Vagina (tissue), 2 donors: ENCODE measurements around the gene LST1. TPM values are rescaled to one million over a fixed set of nuclear protein-coding genes. Genes with fewer than 3 reads are reported as not detected.

Source experiments
- DNase-seq, 2 donors: peaks; one replicate each; pipeline ENCODE4 v3.0.0-alpha.2; 2017; ENCODE audit errors: extremely low spot score in 2 of 2
- H3K27ac ChIP-seq: fragments of 200-600 bp; sonication (generic); one replicate; pipeline ENCODE4 v1.5.1; 2019
- H3K27me3 ChIP-seq: fragments of 200-600 bp; sonication (generic); one replicate; pipeline ENCODE4 v1.5.1; 2019
- H3K36me3 ChIP-seq, 2 donors: fragments of 200-600 bp; sonication (generic); one replicate each; pipeline ENCODE4 v1.5.1; 2017 to 2019
- H3K4me1 ChIP-seq: fragments of 200-600 bp; sonication (generic); one replicate; pipeline ENCODE4 v1.5.1; 2019
- H3K4me3 ChIP-seq, 2 donors: fragments of 200-600 bp; sonication (generic); 1 replicate in 1 of 2; 2 replicates in 1 of 2; pipeline ENCODE4 v1.5.1; 2016 to 2019
- H3K9me3 ChIP-seq: fragments of 200-600 bp; sonication (generic); one replicate; pipeline ENCODE4 v1.5.1; 2019
- CTCF ChIP-seq, 3 experiments: fragments of 450-650 bp in 2 of 3; fragments of 200-600 bp in 1 of 3; sonication (generic) in 1 of 3; IDR thresholded peaks; one replicate each; pipeline ENCODE4 v1.5.1; 2017 to 2019; ENCODE audit warnings: antibody characterized with exemption in 3 of 3, mild to moderate bottlenecking in 2 of 3, moderate library complexity in 2 of 3
- POLR2A ChIP-seq, 2 donors: fragments of 450-650 bp; IDR thresholded peaks; one replicate each; pipeline ENCODE4 v1.6.1; 2017; ENCODE audit warnings: antibody characterized with exemption in 2 of 2, mild to moderate bottlenecking in 2 of 2, moderate library complexity in 2 of 2
- POLR2AphosphoS5 ChIP-seq, 2 donors: sonication (generic); formaldehyde crosslinking; IDR thresholded peaks; one replicate each; pipeline ENCODE4 v1.9.0; 2017; ENCODE audit warnings: antibody characterized with exemption in 2 of 2, mild to moderate bottlenecking in 2 of 2, low read depth in 1 of 2; ENCODE audit not compliant: insufficient read depth in 1 of 2
- intact Hi-C: fragments of 100-400 bp; cut with DNase I; formaldehyde crosslinking; loops from one replicate; pipeline ENCODE4 v1.15.1; 2023
- total RNA-seq: library from RNA; depleted of rRNA; stranded (reverse); fragments of >200 nt; gene quantifications from one replicate; pipeline ENCODE4 v1.2.3, GENCODE V29; 2016

Gene LST1
- total RNA-seq, 1 donor from 2014 or later, result not detected

- Histone ChIP-seq H3K36me3 (peaks cover 0 to 33% of the 10 kb centered on the region in 2 donors), H3K27ac (peak overlapping the region; percentile 95), H3K4me1 (peaks cover 18% of the 10 kb centered on the region), H3K4me3 (peak overlapping the region; percentile 55 to 59), H3K27me3 (no peaks in the 10 kb centered on the region), H3K9me3 (no peaks in the 10 kb centered on the region)
- intact Hi-C loops, result no loop called here
- TF ChIP-seq POLR2AphosphoS5 (IDR thresholded peaks at IDR 0.05; ENCODE audit: insufficient read depth in 1 of 2, low read depth in 1 of 2), result no peak
- TF ChIP-seq CTCF (IDR thresholded peaks at IDR 0.05), result no peak
- no peak for TF ChIP-seq POLR2A (IDR thresholded peaks at IDR 0.05)
- DNase-seq, result no peak
Observed at GRCh38 chr6:31621320-31621939, 35.4 kb downstream of the LST1 start.

- Histone ChIP-seq H3K36me3 (peaks cover 0 to 38% of the 10 kb centered on the region in 2 donors), H3K27me3 (no peaks in the 10 kb centered on the region), H3K27ac (peak overlapping the region; percentile 95), H3K4me3 (peak overlapping the region; percentile 55 to 59), H3K9me3 (no peaks in the 10 kb centered on the region), H3K4me1 (peaks cover 18% of the 10 kb centered on the region)
- intact Hi-C loops, result no loop called here
- no peak for DNase-seq
- TF ChIP-seq POLR2A (IDR thresholded peaks at IDR 0.05) (no peak), CTCF (IDR thresholded peaks at IDR 0.05) (no peak), POLR2AphosphoS5 (IDR thresholded peaks at IDR 0.05; ENCODE audit: insufficient read depth in 1 of 2, low read depth in 1 of 2) (peak in 1 of 2 donors; percentile 43)
Observed at GRCh38 chr6:31621991-31622390, 35.9 kb downstream of the LST1 start.

- intact Hi-C loops, result no loop called here
- DNase-seq, result peak in 1 of 2 donors; percentile 90
Observed at GRCh38 chr6:31622684-31623091, 36.6 kb downstream of the LST1 start.

GRCh38 chr6:31624070-31624469 lies 38.0 kb downstream of the LST1 start:
- Histone ChIP-seq H3K4me3 (no peak overlapping the region), H3K27ac (no peak overlapping the region), H3K27me3 (no peaks in the 10 kb centered on the region), H3K4me1 (peaks cover 18% of the 10 kb centered on the region), H3K9me3 (no peaks in the 10 kb centered on the region), H3K36me3 (peaks cover 0 to 59% of the 10 kb centered on the region in 2 donors)
- no peak for DNase-seq
- TF ChIP-seq CTCF (IDR thresholded peaks at IDR 0.05), result no peak
- TF ChIP-seq POLR2AphosphoS5 (IDR thresholded peaks at IDR 0.05; ENCODE audit: insufficient read depth in 1 of 2, low read depth in 1 of 2), result no peak
- no peak for TF ChIP-seq POLR2A (IDR thresholded peaks at IDR 0.05)
- intact Hi-C loops, result no loop called here

More at GRCh38 chr6:31622684-31623091, 36.6 kb downstream of the LST1 start:
- Histone ChIP-seq H3K36me3 (peaks cover 0 to 45% of the 10 kb centered on the region in 2 donors), H3K4me3 (peak overlapping the region in 1 of 2 donors; percentile 59), H3K4me1 (peaks cover 18% of the 10 kb centered on the region), H3K9me3 (no peaks in the 10 kb centered on the region), H3K27ac (peak overlapping the region; percentile 95), H3K27me3 (no peaks in the 10 kb centered on the region)
- TF ChIP-seq POLR2A (IDR thresholded peaks at IDR 0.05), result no peak
- TF ChIP-seq POLR2AphosphoS5 (IDR thresholded peaks at IDR 0.05; ENCODE audit: insufficient read depth in 1 of 2, low read depth in 1 of 2), result no peak
- TF ChIP-seq CTCF (IDR thresholded peaks at IDR 0.05), result no peak

GRCh38 chr6:31626952-31627351 lies 40.9 kb downstream of the LST1 start:
- Histone ChIP-seq H3K9me3 (no peaks in the 10 kb centered on the region), H3K4me3 (no peak overlapping the region), H3K27me3 (no peaks in the 10 kb centered on the region), H3K27ac (no peak overlapping the region), H3K36me3 (peaks cover 0 to 85% of the 10 kb centered on the region in 2 donors), H3K4me1 (peaks cover 11% of the 10 kb centered on the region)
- intact Hi-C loops, result no loop called here
- TF ChIP-seq CTCF (IDR thresholded peaks at IDR 0.05), result no peak
- TF ChIP-seq POLR2AphosphoS5 (IDR thresholded peaks at IDR 0.05; ENCODE audit: insufficient read depth in 1 of 2, low read depth in 1 of 2), result no peak
- TF ChIP-seq POLR2A (IDR thresholded peaks at IDR 0.05), result no peak
- no peak for DNase-seq
